Right lobe of liver (tissue), 4 donors: Measurements from ENCODE around the gene CCR9.

Source experiments
- CTCF ChIP-seq, 4 donors: fragments of 200-600 bp in 3 of 4; fragments of 450-650 bp in 1 of 4; IDR thresholded peaks; one replicate each; pipeline versions ENCODE4 v1.5.1 to v1.8.0; 2016 to 2022; ENCODE audit warnings: antibody characterized with exemption in 4 of 4, mild to moderate bottlenecking in 2 of 4
- POLR2A ChIP-seq: fragments of 450-650 bp; IDR thresholded peaks from one replicate; pipeline ENCODE4 v1.6.1; 2017; ENCODE audit warnings: antibody characterized with exemption, mild to moderate bottlenecking
- donor health status: DM: no; HTN: no; CAD: no.
- donor health status: DM: no; HTN: no; CAD: no.
- donor health status: DM: no; HTN: yes; CAD: no.

- TF ChIP-seq POLR2A (no peak), CTCF (IDR thresholded peaks at IDR 0.05) (no peak)
Measured at GRCh38 chr3:45864760-45865519, 21.4 kb upstream of the CCR9 start.
